GDM1 (cell line): ENCODE data around the gene ZPBP.
"Not testable (repeated sequence)": the region's sequence is repeated elsewhere in the genome, so short reads cannot be mapped to it uniquely, and the experiment has no call there.

Experiments used
- DNase-seq: peaks from one replicate; lab custom pipeline; 2025; lab: John Stamatoyannopoulos, UW

Gene ZPBP

DNA sequence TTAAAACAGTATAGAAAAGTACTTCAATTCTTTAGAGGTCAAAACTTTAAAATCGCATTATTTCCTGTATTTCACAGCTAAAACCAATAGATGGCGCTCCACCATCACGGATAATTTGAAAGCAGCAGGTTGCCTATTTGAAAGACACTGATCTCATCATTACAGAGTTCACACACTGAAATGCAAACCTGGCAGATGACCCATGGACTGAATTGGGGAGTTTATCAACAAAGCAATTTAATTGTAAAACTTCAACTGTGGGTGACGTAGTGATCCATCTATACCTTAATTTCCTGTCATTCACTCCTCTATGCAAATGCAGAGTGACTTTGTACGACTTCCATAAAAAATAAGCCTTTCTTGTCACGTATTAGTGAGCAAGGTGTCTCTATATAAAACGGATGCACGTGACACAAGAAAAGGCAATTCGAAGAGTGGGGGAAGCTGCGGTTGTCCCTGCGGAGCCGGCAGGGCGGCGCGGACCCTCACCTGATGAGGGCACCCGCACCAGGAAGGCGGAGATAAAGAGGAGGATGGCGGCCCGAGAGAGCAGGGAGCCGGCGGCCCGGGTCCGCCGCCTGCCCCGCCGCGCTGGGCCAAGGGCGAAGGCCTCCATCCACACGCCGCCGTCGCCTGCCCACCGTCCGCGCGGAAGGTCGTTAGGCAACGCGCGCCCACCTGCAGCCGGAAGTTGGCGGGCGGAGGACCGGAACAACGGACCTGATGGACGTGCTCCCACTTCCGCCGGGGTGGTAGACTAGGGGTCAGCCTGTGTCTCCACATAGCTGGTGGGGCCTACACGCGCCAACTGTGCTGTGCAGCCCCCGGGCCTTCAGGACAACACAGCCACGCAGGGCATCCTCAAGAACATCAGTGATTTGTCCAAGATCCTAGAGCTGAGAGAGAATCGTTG is at the start of gene ZPBP:
Gene ZPBP (minus strand): TSS at position 668 of the 913 bp plus-strand sequence. CDS start 52 bp downstream, at position 616.
- DNase-seq = no peak

DNA sequence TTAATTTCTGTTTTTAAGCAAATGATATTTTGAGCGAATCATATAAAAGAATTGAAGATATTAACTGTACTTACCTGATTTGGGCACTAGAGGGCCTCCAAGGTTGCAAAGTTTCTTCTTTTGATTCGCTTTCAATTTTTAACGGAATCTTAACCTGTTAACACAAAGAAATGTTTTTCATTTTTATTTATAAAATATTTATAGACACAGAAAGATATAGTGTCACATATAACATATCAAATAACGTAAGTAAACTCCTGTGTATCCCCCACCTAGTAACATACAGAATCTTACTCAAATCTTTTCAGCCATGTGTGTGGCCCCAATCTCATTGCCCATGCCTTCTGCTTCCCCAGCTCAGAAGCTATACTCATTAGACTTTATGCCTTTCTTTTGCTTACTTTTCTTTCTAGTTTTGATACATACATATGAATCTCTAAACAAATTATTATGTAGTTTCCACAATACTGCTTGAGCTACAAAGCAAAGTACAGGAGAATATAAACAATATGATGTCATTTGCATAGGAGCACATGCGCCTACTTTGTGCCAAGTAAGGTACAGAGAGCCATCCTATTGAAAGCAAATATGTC is 49.5 kb upstream of the ZPBP start:
- DNase-seq = no peak

DNA sequence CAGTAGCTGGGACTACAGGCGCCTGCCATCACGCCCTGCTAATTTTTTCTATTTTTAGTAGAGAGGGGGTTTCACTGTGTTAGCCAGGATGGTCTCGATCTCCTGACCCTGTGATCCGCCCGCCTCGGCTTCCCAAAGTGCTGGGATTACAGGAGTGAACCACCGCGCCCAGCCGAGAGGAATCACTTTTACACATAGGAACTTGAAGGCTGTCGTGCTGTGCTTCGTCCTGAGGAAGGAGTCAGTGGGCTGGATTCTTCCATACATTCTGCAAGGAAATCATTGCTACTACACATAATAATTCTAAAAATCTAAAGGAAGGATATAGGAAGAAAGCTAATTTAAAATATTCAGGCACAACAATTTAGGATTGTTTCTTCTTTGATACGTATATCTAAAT is 48.8 kb upstream of the ZPBP start:
- no peak for DNase-seq

- DNase-seq = no peak
Observed at GRCh38 chr7:50141131-50141530, 48.1 kb upstream of the ZPBP start.

GRCh38 chr7:50140688-50141087 is 47.6 kb upstream of the ZPBP start:
- DNase-seq = no peak

DNA sequence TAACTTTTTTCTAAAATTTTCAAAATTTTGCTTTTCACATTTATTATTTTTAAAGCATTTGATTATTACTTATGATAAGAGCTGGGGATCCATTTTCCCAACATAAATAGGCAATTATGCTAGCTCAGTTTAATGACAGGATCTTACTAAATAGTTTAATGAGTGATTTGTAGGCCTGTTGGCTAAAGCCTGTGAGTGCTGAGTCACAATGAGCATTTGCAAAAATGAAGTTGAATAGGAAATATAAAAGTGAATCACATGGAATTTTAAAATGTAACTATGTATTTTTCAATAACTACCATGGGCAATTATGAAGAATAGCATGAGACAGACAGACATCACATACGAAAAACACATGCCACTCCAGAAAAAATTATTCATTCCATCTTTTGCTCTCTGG is 45.1 kb upstream of the ZPBP start:
- DNase-seq = no peak

GRCh38 chr7:50125766-50126165 is 32.7 kb upstream of the ZPBP start:
- no peak for DNase-seq

GRCh38 chr7:50121286-50121685 is 28.2 kb upstream of the ZPBP start:
- DNase-seq = no peak

GRCh38 chr7:50119815-50120637 is 27.0 kb upstream of the ZPBP start:
- DNase-seq = no peak

DNA sequence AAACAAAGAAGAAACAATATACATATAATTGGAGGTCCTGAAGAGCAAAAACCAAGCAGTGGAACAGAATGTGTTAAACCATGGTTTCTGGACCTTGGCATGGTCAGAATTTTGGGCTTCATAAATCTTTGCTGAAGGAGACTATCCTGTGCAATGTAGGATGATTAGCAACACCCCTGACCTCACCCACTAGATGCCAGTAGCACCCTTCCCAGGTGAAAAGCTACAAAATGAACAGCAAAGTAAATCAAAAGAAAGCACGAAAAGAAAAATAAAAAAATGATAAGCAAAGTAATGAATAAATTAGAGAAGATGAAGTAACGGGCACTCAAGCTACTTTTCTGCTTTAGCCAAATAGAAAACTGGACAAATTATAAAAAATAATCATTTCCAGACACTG is 19.2 kb upstream of the ZPBP start:
- DNase-seq = no peak

- DNase-seq = no peak
Observed at GRCh38 chr7:50101873-50102272, 8.8 kb upstream of the ZPBP start.

- DNase-seq = no peak
Observed at GRCh38 chr7:50095634-50096033, 2.6 kb upstream of the ZPBP start.

DNA sequence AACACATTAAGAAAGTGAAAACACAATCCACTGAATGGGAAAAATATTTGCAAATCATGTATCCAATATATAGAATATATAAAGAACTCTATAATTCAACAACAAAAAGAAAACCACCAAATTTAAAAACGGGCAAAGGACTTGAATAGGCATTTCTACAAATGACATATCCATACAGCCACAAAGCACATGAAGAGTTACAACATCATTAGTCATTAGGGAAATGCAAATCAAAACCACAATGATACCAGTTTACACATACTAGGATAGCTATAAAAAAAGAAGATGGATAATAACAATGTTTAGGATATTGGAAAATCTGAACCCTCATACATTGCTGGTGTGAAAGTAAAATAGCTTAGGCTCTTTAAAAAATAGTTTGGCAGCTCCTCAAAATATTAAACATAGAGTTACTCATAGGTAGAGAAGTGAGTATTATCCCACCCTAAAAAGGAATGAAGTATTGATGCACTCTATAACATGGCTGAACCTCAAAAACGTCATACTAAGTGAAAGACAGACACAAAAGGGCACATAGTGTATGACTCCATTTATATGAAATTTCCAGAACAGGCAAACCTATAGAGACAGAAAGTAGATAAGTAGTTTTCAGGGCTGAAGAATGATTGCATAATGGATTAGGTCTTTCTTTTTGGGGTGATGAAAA is 4.5 kb downstream of the ZPBP start:
- DNase-seq = no peak

DNA sequence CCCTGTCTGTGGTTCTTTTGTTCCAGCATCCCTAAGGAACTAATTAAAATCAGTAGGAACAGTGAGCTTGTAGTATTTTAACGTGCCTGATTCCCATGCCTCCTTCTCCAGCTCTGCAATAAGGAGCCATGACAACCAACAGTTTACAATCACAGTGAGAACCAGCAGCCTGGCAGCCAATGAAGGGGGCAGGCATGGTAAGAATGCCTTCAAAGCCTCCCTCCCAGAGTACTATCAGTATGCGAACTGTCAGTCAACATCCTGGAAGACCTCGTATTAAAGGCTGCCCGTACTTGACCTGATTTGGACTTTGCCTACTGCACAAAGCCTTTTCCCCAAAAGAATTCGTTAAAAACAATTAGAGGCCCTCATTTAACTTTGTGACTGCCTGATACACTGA is 7.7 kb downstream of the ZPBP start:
- DNase-seq = no peak

GRCh38 chr7:50073093-50073492 is 20.0 kb downstream of the ZPBP start:
- DNase-seq = no peak

DNA sequence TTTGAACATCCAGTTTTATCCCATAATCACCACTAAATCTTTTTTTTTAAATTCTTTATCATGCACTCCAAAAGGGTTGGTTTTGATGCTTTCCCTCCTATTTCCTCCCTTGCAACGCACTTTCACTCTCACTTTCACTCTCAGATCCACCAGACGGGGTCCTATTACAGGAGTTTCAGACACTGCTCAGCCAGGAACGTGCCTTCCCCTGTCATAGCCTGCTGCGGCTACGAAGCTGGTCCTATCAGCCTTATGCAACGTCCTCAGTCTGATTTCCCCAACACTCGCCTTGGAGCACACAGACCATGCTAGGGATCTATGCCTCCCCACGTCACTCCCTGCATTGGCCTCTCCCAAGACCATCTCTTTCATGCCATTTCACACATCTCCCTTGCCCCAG is 23.4 kb downstream of the ZPBP start:
- no peak for DNase-seq

- DNase-seq = no peak
Observed at GRCh38 chr7:50068850-50069551, 24.0 kb downstream of the ZPBP start.

GRCh38 chr7:50068026-50068425 is 25.0 kb downstream of the ZPBP start:
- DNase-seq = no peak

GRCh38 chr7:50062951-50063350 is 30.1 kb downstream of the ZPBP start:
- no peak for DNase-seq

- DNase-seq = no peak
Observed at GRCh38 chr7:50056131-50056530, 36.9 kb downstream of the ZPBP start.

- no peak for DNase-seq
Observed at GRCh38 chr7:50047716-50048115, 45.3 kb downstream of the ZPBP start.

GRCh38 chr7:50041165-50041564 is 51.9 kb downstream of the ZPBP start:
- DNase-seq = not testable (repeated sequence)
